ENCODE measurements around the gene OXNAD1. TPM values are rescaled to one million over a fixed set of nuclear protein-coding genes. Genes with fewer than 3 reads are reported as not detected.

Gene OXNAD1
- total and polyA plus RNA-seq, 2 experiments from 2014 or later, result 14.4 to 21.1 TPM

GRCh38 chr3:16298891-16299290, 33.9 kb downstream of the OXNAD1 start:
- H2AFZ ChIP-seq, result no peak overlapping the region
- 92% methylated on average over 6 of the region's 6 CpGs for WGBS (ENCODE audit: low lambda C conversion rate, missing lambda C conversion rate)
- H3K4me1 ChIP-seq (ENCODE audit: insufficient read depth), result peaks cover 7% of the 10 kb centered on the region
- no peak overlapping the region for H3K4me3 ChIP-seq
- H3K9me3 ChIP-seq (ENCODE audit: low read depth), result no peaks in the 10 kb centered on the region
- no peak overlapping the region for H3K4me2 ChIP-seq
- no peaks in the 10 kb centered on the region for H3K27me3 ChIP-seq
- TF ChIP-seq EZH2phosphoT487 (IDR thresholded peaks at IDR 0.05; ENCODE audit: low read depth, severe bottlenecking, unreplicated experiment) (no peak), EZH2 (IDR thresholded peaks at IDR 0.05; ENCODE audit: borderline replicate concordance) (no peak)
- TF ChIP-seq, protein P1, sequence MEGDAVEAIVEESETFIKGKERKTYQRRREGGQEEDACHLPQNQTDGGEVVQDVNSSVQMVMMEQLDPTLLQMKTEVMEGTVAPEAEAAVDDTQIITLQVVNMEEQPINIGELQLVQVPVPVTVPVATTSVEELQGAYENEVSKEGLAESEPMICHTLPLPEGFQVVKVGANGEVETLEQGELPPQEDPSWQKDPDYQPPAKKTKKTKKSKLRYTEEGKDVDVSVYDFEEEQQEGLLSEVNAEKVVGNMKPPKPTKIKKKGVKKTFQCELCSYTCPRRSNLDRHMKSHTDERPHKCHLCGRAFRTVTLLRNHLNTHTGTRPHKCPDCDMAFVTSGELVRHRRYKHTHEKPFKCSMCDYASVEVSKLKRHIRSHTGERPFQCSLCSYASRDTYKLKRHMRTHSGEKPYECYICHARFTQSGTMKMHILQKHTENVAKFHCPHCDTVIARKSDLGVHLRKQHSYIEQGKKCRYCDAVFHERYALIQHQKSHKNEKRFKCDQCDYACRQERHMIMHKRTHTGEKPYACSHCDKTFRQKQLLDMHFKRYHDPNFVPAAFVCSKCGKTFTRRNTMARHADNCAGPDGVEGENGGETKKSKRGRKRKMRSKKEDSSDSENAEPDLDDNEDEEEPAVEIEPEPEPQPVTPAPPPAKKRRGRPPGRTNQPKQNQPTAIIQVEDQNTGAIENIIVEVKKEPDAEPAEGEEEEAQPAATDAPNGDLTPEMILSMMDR (IDR thresholded peaks at IDR 0.05; ENCODE audit: poor library complexity), result no peak
- no peaks in the 10 kb centered on the region for H3K36me3 ChIP-seq (replicated peaks; ENCODE audit: insufficient read depth, low read depth)
- H3K79me2 ChIP-seq, result no peaks in the 10 kb centered on the region
- no peaks in the 10 kb centered on the region for H4K20me1 ChIP-seq (ENCODE audit: insufficient read depth, poor library complexity, severe bottlenecking)
- no peaks in the 10 kb centered on the region for H3K9me2 ChIP-seq (replicated peaks; ENCODE audit: insufficient read depth)
- no peak overlapping the region for H3K27ac ChIP-seq
- DNase-seq (ENCODE audit: low spot score), result no peak

- Histone ChIP-seq H3K27me3 (no peaks in the 10 kb centered on the region), H3K9me2 (replicated peaks; ENCODE audit: insufficient read depth) (no peaks in the 10 kb centered on the region), H4K20me1 (ENCODE audit: insufficient read depth, poor library complexity, severe bottlenecking) (no peaks in the 10 kb centered on the region), H3K4me3 (no peak overlapping the region), H3K36me3 (replicated peaks; ENCODE audit: insufficient read depth, low read depth) (no peaks in the 10 kb centered on the region), H3K4me1 (ENCODE audit: insufficient read depth) (peaks cover 9% of the 10 kb centered on the region), H3K27ac (no peak overlapping the region), H3K79me2 (no peaks in the 10 kb centered on the region), H3K4me2 (no peak overlapping the region), H3K9me3 (ENCODE audit: low read depth) (no peaks in the 10 kb centered on the region), H2AFZ (no peak overlapping the region)
- WGBS (ENCODE audit: low lambda C conversion rate, missing lambda C conversion rate), result 87% methylated on average over 3 of the region's 3 CpGs
- TF ChIP-seq EZH2phosphoT487 (IDR thresholded peaks at IDR 0.05; ENCODE audit: low read depth, severe bottlenecking, unreplicated experiment), result no peak
- TF ChIP-seq, protein P1 (IDR thresholded peaks at IDR 0.05; ENCODE audit: poor library complexity), result no peak
- no peak for TF ChIP-seq EZH2 (IDR thresholded peaks at IDR 0.05; ENCODE audit: borderline replicate concordance)
- no peak for DNase-seq (ENCODE audit: low spot score)
Observed at GRCh38 chr3:16299746-16300145, 34.7 kb downstream of the OXNAD1 start.

GRCh38 chr3:16300307-16300706, 35.3 kb downstream of the OXNAD1 start:
- Histone ChIP-seq H3K36me3 (replicated peaks; ENCODE audit: insufficient read depth, low read depth) (no peaks in the 10 kb centered on the region), H3K9me3 (ENCODE audit: low read depth) (no peaks in the 10 kb centered on the region), H3K4me1 (ENCODE audit: insufficient read depth) (peaks cover 9% of the 10 kb centered on the region), H3K9me2 (replicated peaks; ENCODE audit: insufficient read depth) (no peaks in the 10 kb centered on the region), H3K27ac (no peak overlapping the region), H3K27me3 (no peaks in the 10 kb centered on the region), H3K4me3 (no peak overlapping the region), H3K4me2 (no peak overlapping the region), H4K20me1 (ENCODE audit: insufficient read depth, poor library complexity, severe bottlenecking) (no peaks in the 10 kb centered on the region), H3K79me2 (no peaks in the 10 kb centered on the region), H2AFZ (no peak overlapping the region)
- no peak for DNase-seq (ENCODE audit: low spot score)
- TF ChIP-seq, protein P1 (IDR thresholded peaks at IDR 0.05; ENCODE audit: poor library complexity), result no peak
- TF ChIP-seq EZH2 (IDR thresholded peaks at IDR 0.05; ENCODE audit: borderline replicate concordance) (no peak), EZH2phosphoT487 (IDR thresholded peaks at IDR 0.05; ENCODE audit: low read depth, severe bottlenecking, unreplicated experiment) (no peak)
- 75% methylated on average over 2 of the region's 2 CpGs for WGBS (ENCODE audit: low lambda C conversion rate, missing lambda C conversion rate)

DNA sequence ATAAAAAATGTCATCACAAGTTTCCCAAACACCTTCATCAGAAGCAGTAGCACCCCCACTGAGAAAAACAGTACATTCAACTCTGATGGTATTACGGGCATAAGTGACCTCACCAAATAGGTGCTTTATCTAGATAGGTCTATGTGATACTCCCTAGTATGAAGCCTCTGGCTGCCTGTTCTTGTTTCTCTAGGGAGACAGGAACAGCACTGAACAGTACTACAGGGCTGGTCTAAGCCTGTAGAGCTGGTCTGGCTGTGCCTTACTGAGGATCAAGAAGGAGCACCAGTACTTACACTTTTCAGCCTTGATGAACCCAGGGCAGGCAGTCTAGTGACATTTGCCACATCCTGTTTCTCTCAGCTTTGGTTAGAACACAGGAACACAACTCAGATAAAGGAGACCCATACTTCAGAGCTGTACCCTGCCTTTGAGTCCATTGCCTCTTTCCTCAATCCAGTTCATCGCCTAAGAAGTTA, 35.9 kb downstream of the OXNAD1 start:
- Histone ChIP-seq H2AFZ (no peak overlapping the region), H3K4me2 (no peak overlapping the region), H3K27me3 (no peaks in the 10 kb centered on the region), H3K4me3 (no peak overlapping the region), H3K9me3 (ENCODE audit: low read depth) (no peaks in the 10 kb centered on the region), H3K4me1 (ENCODE audit: insufficient read depth) (peaks cover 9% of the 10 kb centered on the region), H3K27ac (no peak overlapping the region), H3K79me2 (no peaks in the 10 kb centered on the region), H4K20me1 (ENCODE audit: insufficient read depth, poor library complexity, severe bottlenecking) (no peaks in the 10 kb centered on the region), H3K36me3 (replicated peaks; ENCODE audit: insufficient read depth, low read depth) (no peaks in the 10 kb centered on the region), H3K9me2 (replicated peaks; ENCODE audit: insufficient read depth) (no peaks in the 10 kb centered on the region)
- TF ChIP-seq EZH2phosphoT487 (IDR thresholded peaks at IDR 0.05; ENCODE audit: low read depth, severe bottlenecking, unreplicated experiment) (no peak), EZH2 (IDR thresholded peaks at IDR 0.05; ENCODE audit: borderline replicate concordance) (no peak)
- TF ChIP-seq, protein P1 (IDR thresholded peaks at IDR 0.05; ENCODE audit: poor library complexity), result no peak
- 91% methylated on average over 2 of the region's 2 CpGs for WGBS (ENCODE audit: low lambda C conversion rate, missing lambda C conversion rate)
- DNase-seq (ENCODE audit: low spot score), result no peak
